ENCODE measurements around the gene MYH16. TPM values are rescaled to one million over a fixed set of nuclear protein-coding genes. Genes with fewer than 3 reads are reported as not detected.

MYH16 gene
- 0.46 to 0.65 TPM (median 0.58 TPM) in 5 replicates for total RNA-seq (2022; extraction: Qiagen RNA extraction)

GRCh38 chr7:99272476-99273045 is at the start of gene MYH16:
TSS of gene MYH16 (plus strand) at chr7:99272839.

GRCh38 chr7:99325592-99326407 is 53.2 kb downstream of the MYH16 start, which contains the start of gene ARPC1A:
TSS of gene ARPC1A (plus strand) at chr7:99325898. CDS start at chr7:99333354, 7,456 bp downstream.

Other genes with a start within 250 kb of the MYH16 start
- gene SMURF1, start 128.7 kb upstream of the MYH16 start, total RNA-seq (2022; extraction: Qiagen RNA extraction) = 22.8 to 28.6 TPM (median 25.1 TPM) in 5 replicates
- 1.1 to 1.5 TPM (median 1.2 TPM) in 5 replicates for gene KPNA7, start 64.7 kb upstream of the MYH16 start, total RNA-seq (2022; extraction: Qiagen RNA extraction)
- 125 to 147 TPM (median 132 TPM) in 5 replicates for gene ARPC1A, start 53.1 kb downstream of the MYH16 start, total RNA-seq (2022; extraction: Qiagen RNA extraction)
- 287 to 301 TPM (median 297 TPM) in 5 replicates for gene ARPC1B, start 101.9 kb downstream of the MYH16 start, total RNA-seq (2022; extraction: Qiagen RNA extraction)
- gene PDAP1, start 135.8 kb downstream of the MYH16 start, total RNA-seq (2022; extraction: Qiagen RNA extraction) = 167 to 202 TPM (median 181 TPM) in 5 replicates
- gene BUD31, start 136.1 kb downstream of the MYH16 start, total RNA-seq (2022; extraction: Qiagen RNA extraction) = 134 to 158 TPM (median 145 TPM) in 5 replicates
- gene PTCD1, start 166.0 kb downstream of the MYH16 start, total RNA-seq (2022; extraction: Qiagen RNA extraction) = 5.9 to 7.9 TPM (median 6.5 TPM) in 5 replicates
- 30.1 to 48.5 TPM (median 44.6 TPM) in 5 replicates for gene CPSF4, start 166.1 kb downstream of the MYH16 start, total RNA-seq (2022; extraction: Qiagen RNA extraction)
- 872 to 1,418 TPM (median 915 TPM) in 5 replicates for gene ATP5MF, start 193.3 kb downstream of the MYH16 start, total RNA-seq (2022; extraction: Qiagen RNA extraction)
- gene ZNF789, start 200.1 kb downstream of the MYH16 start, total RNA-seq (2022; extraction: Qiagen RNA extraction) = 7.3 to 10.1 TPM (median 8.4 TPM) in 5 replicates
- gene ZNF394, start 227.4 kb downstream of the MYH16 start, total RNA-seq (2022; extraction: Qiagen RNA extraction) = 16.9 to 19.4 TPM (median 18.1 TPM) in 5 replicates
- 7.8 to 9.9 TPM (median 9.5 TPM) in 5 replicates for gene ZKSCAN5, start 231.8 kb downstream of the MYH16 start, total RNA-seq (2022; extraction: Qiagen RNA extraction)